Measurements from ENCODE around the gene BTBD9.

DNA sequence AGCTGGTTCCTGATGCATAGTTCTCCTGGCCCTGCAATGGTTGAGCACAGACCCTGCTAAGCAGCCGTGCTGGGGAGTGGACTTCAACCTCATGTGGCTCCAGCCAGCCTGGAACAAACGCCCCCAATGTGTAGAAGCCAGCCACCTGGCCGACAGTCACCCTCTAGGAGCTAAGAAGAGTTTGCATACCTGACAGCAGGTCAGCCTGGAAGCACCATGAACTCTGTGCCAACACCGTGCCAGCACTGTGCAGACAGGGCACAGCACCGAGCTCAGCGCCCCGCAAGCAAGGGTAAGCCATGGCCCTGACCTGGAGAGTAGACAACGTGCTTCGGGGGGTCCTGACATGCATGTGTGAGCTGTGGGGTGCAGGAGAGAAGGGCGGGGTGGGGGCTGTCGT lies 463.9 kb downstream of the BTBD9 start:
- TF ChIP-seq, protein P1, sequence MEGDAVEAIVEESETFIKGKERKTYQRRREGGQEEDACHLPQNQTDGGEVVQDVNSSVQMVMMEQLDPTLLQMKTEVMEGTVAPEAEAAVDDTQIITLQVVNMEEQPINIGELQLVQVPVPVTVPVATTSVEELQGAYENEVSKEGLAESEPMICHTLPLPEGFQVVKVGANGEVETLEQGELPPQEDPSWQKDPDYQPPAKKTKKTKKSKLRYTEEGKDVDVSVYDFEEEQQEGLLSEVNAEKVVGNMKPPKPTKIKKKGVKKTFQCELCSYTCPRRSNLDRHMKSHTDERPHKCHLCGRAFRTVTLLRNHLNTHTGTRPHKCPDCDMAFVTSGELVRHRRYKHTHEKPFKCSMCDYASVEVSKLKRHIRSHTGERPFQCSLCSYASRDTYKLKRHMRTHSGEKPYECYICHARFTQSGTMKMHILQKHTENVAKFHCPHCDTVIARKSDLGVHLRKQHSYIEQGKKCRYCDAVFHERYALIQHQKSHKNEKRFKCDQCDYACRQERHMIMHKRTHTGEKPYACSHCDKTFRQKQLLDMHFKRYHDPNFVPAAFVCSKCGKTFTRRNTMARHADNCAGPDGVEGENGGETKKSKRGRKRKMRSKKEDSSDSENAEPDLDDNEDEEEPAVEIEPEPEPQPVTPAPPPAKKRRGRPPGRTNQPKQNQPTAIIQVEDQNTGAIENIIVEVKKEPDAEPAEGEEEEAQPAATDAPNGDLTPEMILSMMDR (IDR thresholded peaks at IDR 0.05), result no peak
- no peak for TF ChIP-seq POLR2AphosphoS5 (IDR thresholded peaks at IDR 0.05; ENCODE audit: insufficient read depth in 1 of 2, low read depth in 1 of 2)

All from vagina (tissue), 2 donors.